H1 (cell line): Measurements from ENCODE around the gene PDE6B.

ENCODE experiments used
- CBX5 ChIP-seq: fragments of 300-800, 300-1000 bp; sonication (generic); IDR thresholded peaks from 2 replicates; pipeline ENCODE4 v1.7.1; 2016; ENCODE audit warnings: antibody characterized with exemption, low read length, low read depth
- CEBPB ChIP-seq: IDR thresholded peaks from 2 replicates; pipeline ENCODE4 v1.6.1; 2012; ENCODE audit warnings: low read depth, low read length
- EP300 ChIP-seq, 2 experiments: IDR thresholded peaks; 1 replicate in 1 of 2; 2 replicates in 1 of 2; pipeline ENCODE4 v1.6.1; 2011 to 2012; ENCODE audit warnings: low read depth in 2 of 2, low read length in 2 of 2, mild to moderate bottlenecking in 2 of 2, borderline replicate concordance in 1 of 2, inconsistent platforms in 1 of 2, moderate library complexity in 1 of 2
- JUN ChIP-seq: IDR thresholded peaks from 2 replicates; pipeline ENCODE4 v1.6.1; 2011; ENCODE audit warnings: low read depth, mild to moderate bottlenecking, improper control_type of control experiment, low read length
- KDM1A ChIP-seq: fragments of 200-600, 300-600 bp; sonication (generic); IDR thresholded peaks from 2 replicates; pipeline ENCODE4 v1.7.1; 2016; ENCODE audit warnings: mild to moderate bottlenecking, low read length, borderline replicate concordance
- POLR2A ChIP-seq, 2 experiments: IDR thresholded peaks; 1 replicate in 1 of 2; 2 replicates in 1 of 2; pipeline ENCODE4 v1.6.1; 2011; ENCODE audit warnings: low read depth in 2 of 2, low read length in 2 of 2, mild to moderate bottlenecking in 2 of 2; ENCODE audit errors: control extremely low read depth in 1 of 2
- POLR2AphosphoS5 ChIP-seq: IDR thresholded peaks from 2 replicates; pipeline ENCODE4 v1.6.1; 2011; ENCODE audit warnings: low read depth, low read length
- RFX5 ChIP-seq: IDR thresholded peaks from 2 replicates; pipeline ENCODE4 v1.6.1; 2011; ENCODE audit warnings: low read depth, low read length, improper control_type of control experiment, borderline replicate concordance
- TF ChIP-seq, protein P1 (sequence below), 3 experiments: IDR thresholded peaks; 1 replicate in 2 of 3; 2 replicates in 1 of 3; pipeline versions ENCODE4 v1.5.1 to v1.6.1; 2011; ENCODE audit warnings: low read length in 3 of 3, mild to moderate bottlenecking in 3 of 3, inconsistent platforms in 2 of 3, low read depth in 1 of 3, moderate library complexity in 1 of 3; ENCODE audit not compliant: insufficient read depth in 1 of 3; ENCODE audit errors: control extremely low read depth in 1 of 3

DNA sequence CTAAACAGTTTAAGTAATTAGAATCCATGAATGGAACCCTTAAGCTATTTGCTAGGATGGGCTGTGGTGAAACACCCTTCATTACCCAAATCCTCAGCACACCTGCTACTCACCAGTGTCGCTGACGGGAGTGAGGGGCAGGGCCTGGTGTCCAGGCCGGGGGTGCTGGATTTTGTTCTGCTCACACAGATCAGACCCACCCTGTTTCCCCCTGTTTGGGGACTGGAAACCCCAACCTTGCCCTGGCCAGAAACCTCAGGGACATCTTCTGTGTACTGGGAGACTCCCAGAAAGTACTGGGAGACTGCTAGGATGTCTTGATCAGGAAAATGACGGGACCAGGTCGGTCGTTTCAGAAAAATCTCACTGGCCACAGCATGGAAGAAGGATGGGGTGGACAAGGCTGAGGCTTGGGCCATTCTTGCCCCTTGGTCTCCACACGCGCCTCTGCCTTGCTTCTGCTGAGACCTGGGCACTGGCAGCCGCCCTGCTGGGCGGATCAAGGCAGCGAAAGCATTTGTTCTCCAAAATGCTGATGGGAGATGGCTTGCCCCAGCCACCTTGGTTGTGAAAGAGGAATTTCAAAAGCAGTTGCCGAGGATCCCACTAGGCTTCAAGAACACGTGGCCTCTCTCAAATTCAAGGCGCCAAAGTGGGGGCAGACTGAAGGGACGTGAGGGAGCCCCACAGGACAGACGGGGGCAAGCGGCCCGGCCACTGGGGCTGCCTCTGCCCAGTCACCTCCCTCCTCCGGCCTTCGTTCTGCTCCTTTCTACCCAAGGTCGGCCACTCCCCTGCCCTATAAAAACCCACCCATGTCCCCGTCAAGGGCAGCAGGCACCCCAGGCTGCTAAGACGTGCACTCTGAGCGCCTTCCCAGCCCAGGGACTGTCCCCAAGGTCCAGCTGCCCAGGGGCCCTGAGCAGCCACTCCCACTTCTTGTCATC is 23.5 kb upstream of the PDE6B start:
- TF ChIP-seq POLR2AphosphoS5 (no peak), JUN (no peak), CBX5 (no peak), POLR2A (IDR thresholded peaks at IDR 0.05; ENCODE audit: control extremely low read depth in 1 of 2, low read depth in 2 of 2, low read length in 2 of 2) (no peak), RFX5 (no peak), KDM1A (no peak), EP300 (IDR thresholded peaks at IDR 0.05; ENCODE audit: borderline replicate concordance in 1 of 2, low read depth in 2 of 2, low read length in 2 of 2) (no peak), CEBPB (no peak)
- TF ChIP-seq, protein P1, sequence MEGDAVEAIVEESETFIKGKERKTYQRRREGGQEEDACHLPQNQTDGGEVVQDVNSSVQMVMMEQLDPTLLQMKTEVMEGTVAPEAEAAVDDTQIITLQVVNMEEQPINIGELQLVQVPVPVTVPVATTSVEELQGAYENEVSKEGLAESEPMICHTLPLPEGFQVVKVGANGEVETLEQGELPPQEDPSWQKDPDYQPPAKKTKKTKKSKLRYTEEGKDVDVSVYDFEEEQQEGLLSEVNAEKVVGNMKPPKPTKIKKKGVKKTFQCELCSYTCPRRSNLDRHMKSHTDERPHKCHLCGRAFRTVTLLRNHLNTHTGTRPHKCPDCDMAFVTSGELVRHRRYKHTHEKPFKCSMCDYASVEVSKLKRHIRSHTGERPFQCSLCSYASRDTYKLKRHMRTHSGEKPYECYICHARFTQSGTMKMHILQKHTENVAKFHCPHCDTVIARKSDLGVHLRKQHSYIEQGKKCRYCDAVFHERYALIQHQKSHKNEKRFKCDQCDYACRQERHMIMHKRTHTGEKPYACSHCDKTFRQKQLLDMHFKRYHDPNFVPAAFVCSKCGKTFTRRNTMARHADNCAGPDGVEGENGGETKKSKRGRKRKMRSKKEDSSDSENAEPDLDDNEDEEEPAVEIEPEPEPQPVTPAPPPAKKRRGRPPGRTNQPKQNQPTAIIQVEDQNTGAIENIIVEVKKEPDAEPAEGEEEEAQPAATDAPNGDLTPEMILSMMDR (IDR thresholded peaks at IDR 0.05; ENCODE audit: control extremely low read depth in 1 of 3, insufficient read depth in 1 of 3, low read depth in 1 of 3, low read length in 3 of 3): no peak
